GM10266 (cell line): ENCODE data around the gene CACNB1.

Source experiments
- DNase-seq: peaks from one replicate; pipeline ENCODE4 v3.0.0; 2012; ENCODE audit errors: extremely low spot score
- CTCF ChIP-seq: IDR thresholded peaks from 2 replicates; pipeline ENCODE4 v1.5.1; 2012; ENCODE audit warnings: mild to moderate bottlenecking, low read depth; ENCODE audit not compliant: control insufficient read depth, insufficient read depth; ENCODE audit errors: missing control alignments

Gene CACNB1

GRCh38 chr17:39161962-39162361 is 35.5 kb downstream of the CACNB1 start:
- TF ChIP-seq CTCF = no peak
- no peak for DNase-seq

DNA sequence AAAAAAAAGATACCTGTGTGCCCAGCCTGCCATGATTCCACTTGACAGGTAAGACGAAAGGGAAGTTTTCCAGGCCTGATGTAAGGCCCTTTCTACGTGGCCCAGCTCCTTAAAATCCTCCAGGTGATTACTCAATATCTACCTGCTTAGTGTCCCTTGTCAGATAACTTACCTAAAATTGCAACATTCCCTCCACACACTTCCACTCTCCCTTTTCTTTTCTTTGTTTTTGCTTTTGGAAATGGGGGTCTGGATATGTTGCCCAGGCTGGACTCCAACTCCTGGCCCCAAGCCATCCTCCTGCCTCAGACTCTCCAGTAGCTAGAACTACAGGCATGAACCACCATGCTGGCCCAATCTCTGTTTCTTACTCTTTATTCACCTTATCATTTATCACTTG is 38.8 kb downstream of the CACNB1 start:
- no peak for DNase-seq
- TF ChIP-seq CTCF = no peak

DNA sequence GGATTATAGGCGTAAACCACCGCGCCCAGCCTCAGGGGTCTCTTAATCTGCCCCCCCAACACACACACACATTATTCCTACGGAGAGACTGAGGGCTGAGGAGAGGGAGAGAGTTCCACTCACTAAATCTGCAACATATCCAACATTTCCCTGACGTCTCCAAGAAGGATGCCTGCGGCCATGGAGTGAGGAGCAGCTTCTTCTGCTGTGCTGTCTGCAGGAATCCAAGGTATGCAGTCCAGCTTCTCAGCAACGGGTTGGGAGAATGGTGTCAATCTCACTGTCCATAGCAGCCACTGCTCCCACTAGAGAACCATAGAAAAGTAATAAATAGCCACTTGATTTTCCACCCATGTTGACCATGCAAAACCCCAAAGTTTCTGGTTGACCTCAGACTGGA is 41.0 kb downstream of the CACNB1 start:
- no peak for TF ChIP-seq CTCF
- no peak for DNase-seq

- TF ChIP-seq CTCF = no peak
- no peak for DNase-seq
Observed at GRCh38 chr17:39155654-39156053, 41.8 kb downstream of the CACNB1 start.

DNA sequence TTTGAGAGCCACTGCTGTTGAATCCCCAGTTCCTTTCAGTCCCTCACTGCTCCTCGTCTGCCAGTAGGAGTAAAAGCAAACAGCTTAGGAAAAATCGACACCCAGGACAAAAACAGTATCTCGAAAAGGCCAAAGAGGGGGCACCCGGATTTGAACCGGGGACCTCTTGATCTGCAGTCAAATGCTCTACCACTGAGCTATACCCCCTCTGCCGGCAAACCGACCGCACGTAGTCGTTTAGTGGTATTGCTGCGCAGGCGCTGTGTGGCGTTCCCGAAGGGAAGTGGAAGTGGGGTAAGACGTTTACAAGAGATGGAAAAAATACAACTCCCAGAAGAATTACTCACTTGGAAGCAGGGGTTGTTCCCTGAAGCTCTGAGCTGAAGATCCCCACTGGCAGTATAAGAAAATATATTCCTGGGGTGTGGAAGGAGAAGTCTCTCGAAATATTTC is 43.8 kb downstream of the CACNB1 start:
- TF ChIP-seq CTCF = no peak
- peak; percentile 70 for DNase-seq

- TF ChIP-seq CTCF = no peak
- no peak for DNase-seq
Observed at GRCh38 chr17:39151943-39152818, 45.3 kb downstream of the CACNB1 start.
